NCI-H460 (cell line): ENCODE data around the gene TTLL9. TPM values are rescaled to one million over a fixed set of nuclear protein-coding genes. Genes with fewer than 3 reads are reported as not detected.
"Not testable (repeated sequence)": the region's sequence is repeated elsewhere in the genome, so short reads cannot be mapped to it uniquely, and the experiment has no call there.

ENCODE experiments used
- DNase-seq: peaks from one replicate; pipeline ENCODE4 v3.0.0-alpha.2; 2016; ENCODE audit warnings: low read depth; ENCODE audit errors: extremely low read depth
- polyA plus RNA-seq: library from polyadenylated mRNA; depleted of rRNA; stranded (reverse); fragments of >200 nt; gene quantifications from 2 replicates; pipeline ENCODE4 v1.2.3, GENCODE V29; 2014; cell fraction: nucleus; rRNA removed
- total RNA-seq: library from RNA; depleted of rRNA; stranded (reverse); fragments of >200 nt; shearing (Covaris generic); gene quantifications from 2 replicates; pipeline ENCODE4 v1.2.3, GENCODE V29; 2014; rRNA removed

The TTLL9 gene
- total RNA-seq = not detected in 2 replicates
- not detected in 2 replicates for polyA plus RNA-seq

GRCh38 chr20:31869942-31870725 lies at the start of gene TTLL9, which contains the start of gene DUSP15:
TSS of gene TTLL9 (plus strand) at chr20:31870634. CDS start at chr20:31871127, 493 bp downstream.
TSS of gene DUSP15 (minus strand) at chr20:31870527. CDS start at chr20:31870337, 190 bp downstream.
- DNase-seq = no peak

- DNase-seq = no peak
Measured at GRCh38 chr20:31821427-31821826, 49.0 kb upstream of the TTLL9 start.

- peak; percentile 43 for DNase-seq
Measured at GRCh38 chr20:31822421-31823330, 47.8 kb upstream of the TTLL9 start.

GRCh38 chr20:31823360-31824124 lies 46.9 kb upstream of the TTLL9 start:
- DNase-seq = no peak

- DNase-seq = no peak
Measured at GRCh38 chr20:31824125-31824485, 46.3 kb upstream of the TTLL9 start.

GRCh38 chr20:31824554-31825313 lies 45.7 kb upstream of the TTLL9 start:
- no peak for DNase-seq

- no peak for DNase-seq
Measured at GRCh38 chr20:31826074-31826473, 44.4 kb upstream of the TTLL9 start.

- no peak for DNase-seq
Measured at GRCh38 chr20:31827059-31827458, 43.4 kb upstream of the TTLL9 start.

- not testable (repeated sequence) for DNase-seq
Measured at GRCh38 chr20:31828016-31828415, 42.4 kb upstream of the TTLL9 start.

- no peak for DNase-seq
Measured at GRCh38 chr20:31829731-31830130, 40.7 kb upstream of the TTLL9 start.

- DNase-seq = no peak
Measured at GRCh38 chr20:31830406-31830981, 39.9 kb upstream of the TTLL9 start.

GRCh38 chr20:31831211-31831610 lies 39.2 kb upstream of the TTLL9 start:
- DNase-seq = no peak

- no peak for DNase-seq
Measured at GRCh38 chr20:31831771-31832306, 38.6 kb upstream of the TTLL9 start.

- DNase-seq = peak; percentile 52
Measured at GRCh38 chr20:31833130-31833930, 37.1 kb upstream of the TTLL9 start.

- no peak for DNase-seq
Measured at GRCh38 chr20:31833931-31834521, 36.4 kb upstream of the TTLL9 start.

- no peak for DNase-seq
Measured at GRCh38 chr20:31835554-31835953, 34.9 kb upstream of the TTLL9 start.

GRCh38 chr20:31835977-31836852 lies 34.2 kb upstream of the TTLL9 start:
- peak; percentile 28 for DNase-seq
